IPS DF 19.7 (cell line): ENCODE measurements around the gene EXOC4.

Experiments used
- DNase-seq: peaks from one replicate; pipeline ENCODE4 v3.0.0-alpha.2; 2013; ENCODE audit warnings: low read depth, low spot score

Gene EXOC4

GRCh38 chr7:133702078-133702477, 449.2 kb downstream of the EXOC4 start:
- no peak for DNase-seq

DNA sequence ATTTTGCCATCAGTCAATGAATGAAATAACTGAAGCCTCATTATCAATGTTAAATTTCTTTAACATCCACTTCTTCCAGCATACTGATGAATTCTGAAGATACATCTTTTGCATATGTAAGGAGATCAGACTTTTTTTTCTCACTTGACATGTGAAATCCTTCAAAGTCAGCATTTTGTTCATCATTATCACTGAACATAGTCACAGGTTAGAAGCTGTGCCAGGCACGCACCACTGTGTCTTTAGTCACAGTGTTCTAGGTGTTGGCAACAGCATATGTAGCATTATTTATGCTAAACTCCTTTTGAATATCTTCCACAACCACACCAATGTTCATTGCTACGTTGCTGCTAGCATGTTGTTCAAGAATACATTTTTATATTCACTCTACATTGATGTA, 450.1 kb downstream of the EXOC4 start:
- no peak for DNase-seq

- no peak for DNase-seq
These were observed 450.7 kb downstream of the EXOC4 start for GRCh38 chr7:133703547-133703946.

GRCh38 chr7:133704453-133704852, 451.6 kb downstream of the EXOC4 start:
- DNase-seq = no peak

GRCh38 chr7:133705596-133705995, 452.7 kb downstream of the EXOC4 start:
- no peak for DNase-seq

DNA sequence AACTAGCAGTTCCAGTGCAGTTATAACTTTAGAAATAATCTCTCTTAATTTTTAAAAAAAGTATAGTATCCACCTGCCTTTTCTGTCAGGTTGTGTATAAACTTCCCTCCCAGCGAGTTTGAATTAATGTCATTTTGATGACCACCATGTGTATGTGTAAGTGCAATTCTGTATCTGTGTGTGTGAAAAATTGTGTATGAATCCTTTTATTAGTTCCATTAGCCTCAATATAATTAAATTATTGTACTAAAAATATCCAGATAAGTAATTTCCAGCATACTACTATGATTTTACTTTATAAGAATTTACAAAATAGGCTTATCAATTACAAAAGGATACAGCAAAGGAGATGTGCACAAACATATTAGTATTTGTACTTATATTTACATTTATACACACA, 453.1 kb downstream of the EXOC4 start:
- DNase-seq = no peak

- no peak for DNase-seq
These were observed 456.4 kb downstream of the EXOC4 start for GRCh38 chr7:133709036-133709880.

DNA sequence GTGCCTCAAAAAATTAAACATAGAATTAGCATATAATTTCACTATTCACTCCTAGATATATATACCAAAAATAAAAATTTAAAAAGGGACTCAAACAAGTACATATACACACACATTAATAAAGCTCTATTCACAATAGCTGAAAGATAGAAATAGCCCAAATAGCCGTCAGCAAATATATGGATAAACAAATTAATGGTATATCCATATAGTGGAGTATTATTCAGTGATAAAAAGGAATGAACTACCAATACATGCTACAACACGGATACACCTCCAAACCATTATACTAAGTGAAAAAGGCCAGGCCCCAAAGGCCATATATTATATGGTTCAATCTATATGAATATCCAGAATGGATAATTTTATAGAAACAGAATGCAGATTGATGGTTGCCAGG, 459.7 kb downstream of the EXOC4 start:
- no peak for DNase-seq

DNA sequence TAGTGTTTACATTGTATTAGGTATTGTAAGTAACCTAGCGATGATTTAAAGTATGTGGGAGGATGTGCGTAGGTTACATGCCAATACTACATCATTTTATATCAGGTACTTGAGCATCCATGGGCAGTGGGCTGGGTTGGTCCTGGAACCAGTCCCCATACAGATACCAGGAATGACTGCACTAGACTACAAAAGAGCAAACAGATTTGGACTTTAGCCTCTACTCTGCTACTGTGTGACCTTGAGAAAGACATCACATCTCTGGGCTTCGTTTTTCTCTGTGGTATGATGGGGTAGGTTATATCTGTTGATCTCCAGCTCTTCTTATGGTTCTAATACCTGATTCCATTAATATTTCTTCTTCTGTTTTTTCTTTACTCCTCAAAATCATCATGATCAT, 461.8 kb downstream of the EXOC4 start:
- no peak for DNase-seq

- DNase-seq = no peak
These were observed 465.3 kb downstream of the EXOC4 start for GRCh38 chr7:133718131-133718530.

GRCh38 chr7:133723044-133723443, 470.2 kb downstream of the EXOC4 start:
- no peak for DNase-seq

DNA sequence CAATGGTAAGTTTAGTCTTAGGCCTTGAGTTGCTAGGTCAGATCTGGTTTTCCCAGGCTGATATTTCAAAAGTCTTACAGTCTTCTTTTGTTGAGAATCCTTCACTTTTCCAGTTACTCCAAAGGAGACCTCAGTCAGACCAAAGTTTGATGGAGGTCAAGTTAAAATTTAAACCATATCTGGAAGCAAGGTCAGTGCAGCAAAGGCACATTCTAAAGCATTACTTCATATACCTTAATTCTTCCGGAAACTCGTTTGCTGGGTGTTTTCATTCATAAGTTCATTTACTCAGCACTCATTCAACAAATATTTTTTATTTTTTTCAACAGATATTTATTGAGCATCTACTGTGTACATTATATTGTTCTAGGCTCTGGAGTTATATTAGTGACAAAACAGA, 471.3 kb downstream of the EXOC4 start:
- DNase-seq = no peak

DNA sequence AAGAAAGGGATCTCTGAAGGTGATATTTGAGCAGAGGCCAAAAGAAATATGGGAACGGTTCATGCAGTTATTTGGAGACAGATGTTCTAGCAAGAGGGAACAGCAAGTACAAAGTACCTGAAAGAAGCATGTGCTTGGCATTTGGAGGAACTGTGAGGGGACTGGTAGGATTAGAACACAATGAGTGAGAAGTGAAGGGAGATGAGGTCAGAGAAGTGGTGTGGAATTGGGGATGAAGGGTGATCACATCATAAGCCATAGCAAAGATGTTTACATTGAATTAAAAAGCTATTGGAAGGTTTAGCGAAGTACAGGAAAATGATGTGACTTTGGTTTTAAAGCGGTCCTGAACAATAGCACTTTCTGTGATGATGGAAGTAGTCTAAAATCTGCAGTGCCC, 471.8 kb downstream of the EXOC4 start:
- no peak for DNase-seq

DNA sequence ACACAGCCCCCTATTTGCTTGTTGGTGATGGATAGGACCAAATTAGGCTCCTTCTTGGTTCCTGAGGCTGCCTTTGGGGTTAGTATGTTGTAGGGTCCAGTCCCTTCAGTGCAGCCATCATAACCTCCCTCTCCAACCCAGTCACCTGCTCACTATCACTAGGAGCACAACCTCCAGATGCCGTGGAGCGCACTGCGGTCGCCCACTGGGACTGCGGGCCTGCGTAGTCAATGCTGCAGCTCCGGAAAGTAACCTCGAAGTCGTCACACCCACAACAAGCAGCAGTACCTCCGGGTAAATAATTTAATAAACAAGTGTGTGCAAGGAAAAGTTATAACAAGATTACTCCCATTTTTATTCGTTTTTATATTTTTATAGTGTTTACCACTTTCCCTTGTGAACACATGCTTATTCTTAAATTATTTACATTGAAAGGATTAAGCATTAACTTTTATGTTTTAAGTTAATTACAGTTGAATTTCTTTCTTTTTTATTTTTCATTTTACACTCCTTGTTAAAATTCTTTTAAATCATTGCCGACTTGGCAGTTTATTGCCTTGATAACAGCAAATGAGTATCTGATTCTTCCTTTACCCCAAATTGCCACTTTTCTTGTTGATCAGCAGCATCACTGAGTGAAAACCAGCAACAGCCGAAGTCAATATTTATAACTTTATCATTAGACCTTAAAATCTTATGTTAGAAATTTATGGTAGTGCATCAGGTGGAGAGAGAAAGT, 474.8 kb downstream of the EXOC4 start:
- DNase-seq = no peak

DNA sequence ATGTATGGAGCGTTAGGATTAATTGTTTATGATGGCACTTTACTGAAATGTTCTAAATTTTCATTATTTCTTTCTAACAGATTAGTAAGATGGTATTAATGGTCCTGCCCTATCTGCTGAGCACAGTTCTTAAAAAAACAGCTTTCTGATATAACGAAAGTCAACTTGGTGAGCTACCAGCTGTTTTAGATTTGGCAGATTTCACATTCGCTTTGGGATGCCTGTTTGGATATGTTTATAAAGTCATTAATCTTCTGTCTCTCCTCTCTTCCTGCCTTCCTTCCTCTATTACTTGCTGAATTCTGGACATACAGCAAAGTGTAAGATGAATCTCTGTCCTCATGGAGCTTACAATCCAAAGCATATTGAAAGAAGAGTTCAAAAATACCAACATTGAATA, 477.5 kb downstream of the EXOC4 start:
- no peak for DNase-seq

DNA sequence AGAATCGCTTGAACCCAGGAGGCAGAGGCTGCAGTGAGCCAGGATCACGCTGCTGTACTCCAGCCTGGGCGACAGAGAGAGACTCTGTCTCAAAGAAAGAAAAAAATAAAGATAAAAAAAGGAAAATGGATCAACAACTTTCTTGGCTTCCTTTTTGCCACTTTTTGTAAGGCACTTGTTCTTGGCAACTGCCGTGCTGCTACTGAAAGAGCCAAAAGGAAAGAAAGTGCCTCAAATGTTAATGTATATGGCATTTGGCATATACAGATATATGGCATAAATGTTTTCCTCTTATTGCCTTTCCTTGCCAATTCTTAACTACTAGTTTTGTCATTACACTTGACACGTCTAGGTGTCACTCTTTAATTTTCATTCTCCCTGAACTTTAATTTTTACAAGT, 480.5 kb downstream of the EXOC4 start:
- no peak for DNase-seq

DNA sequence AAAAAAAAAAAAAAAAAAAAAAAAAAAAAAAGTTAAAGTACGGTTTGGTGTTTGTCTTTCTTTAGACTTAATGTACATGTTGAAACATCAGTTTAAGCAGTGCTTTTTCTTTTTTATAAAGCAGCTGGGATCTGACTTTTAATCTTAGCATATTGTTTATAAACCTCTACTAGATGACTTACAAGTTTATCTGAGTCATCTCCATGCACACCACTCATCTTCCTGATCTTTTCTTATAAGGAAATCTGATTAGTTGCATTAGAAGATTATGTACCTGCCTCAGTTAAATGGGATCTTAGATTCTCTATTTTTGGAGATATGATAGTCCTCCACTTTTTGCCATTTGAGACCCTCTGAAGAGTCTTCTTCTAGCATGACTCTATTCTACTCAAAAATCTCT, 482.3 kb downstream of the EXOC4 start:
- no peak for DNase-seq

DNA sequence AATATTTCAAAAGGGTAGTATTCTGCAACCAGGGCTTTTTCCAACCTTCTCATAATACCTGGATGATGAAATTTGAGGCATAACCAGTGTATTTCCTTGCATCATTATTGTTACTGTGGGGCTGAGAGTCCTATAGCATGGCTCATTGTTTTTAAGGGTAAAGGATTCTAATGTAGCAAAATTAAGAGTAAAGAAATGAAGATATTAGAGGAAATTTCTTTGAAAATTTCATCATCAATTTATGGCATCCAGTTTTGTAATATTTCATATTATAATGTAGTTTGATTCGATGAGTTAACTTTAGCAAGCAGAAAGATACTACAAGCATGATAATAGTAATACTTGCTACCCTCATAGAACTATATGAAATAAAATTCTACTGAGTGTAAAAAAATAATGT, 486.9 kb downstream of the EXOC4 start:
- no peak for DNase-seq

DNA sequence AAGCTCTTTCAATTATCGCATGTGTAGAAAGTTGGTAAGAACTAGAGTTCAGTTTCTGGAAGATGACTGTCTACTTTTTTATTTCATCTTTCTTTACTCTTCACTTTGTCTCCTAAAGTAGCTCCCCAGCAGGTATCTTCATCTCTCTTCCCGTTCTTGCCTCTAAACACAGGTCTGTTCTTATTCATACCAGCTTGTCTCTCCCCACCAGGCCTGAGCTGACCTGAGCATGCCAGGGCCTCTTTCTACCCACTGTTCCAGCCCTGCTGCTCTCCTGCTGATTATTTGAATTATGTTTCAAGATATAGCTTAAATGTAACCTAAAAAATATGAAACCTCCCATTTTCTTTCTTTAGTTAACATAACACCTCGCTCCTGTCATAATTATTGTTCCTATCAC, 488.2 kb downstream of the EXOC4 start:
- DNase-seq = no peak

DNA sequence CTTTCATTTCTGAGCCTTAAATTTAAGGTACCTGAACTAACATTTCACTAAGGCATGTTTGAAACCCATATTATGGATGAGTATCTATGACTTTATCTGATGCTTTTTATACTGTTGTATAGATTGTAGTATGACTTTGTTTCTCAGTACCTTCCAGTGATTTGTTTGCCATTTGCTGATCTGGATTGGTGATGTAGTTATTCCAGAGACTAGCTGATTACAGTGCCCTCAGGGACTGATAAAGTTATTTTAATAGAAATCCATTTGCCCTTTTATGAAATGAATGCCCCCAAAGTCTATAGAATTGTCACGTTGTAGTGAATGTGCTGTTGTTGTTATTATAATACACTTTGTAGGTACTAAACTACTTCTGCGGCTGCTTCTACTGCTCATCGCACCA, 488.8 kb downstream of the EXOC4 start:
- no peak for DNase-seq

GRCh38 chr7:133742709-133743538, 490.0 kb downstream of the EXOC4 start:
- no peak for DNase-seq

GRCh38 chr7:133744451-133744850, 491.6 kb downstream of the EXOC4 start:
- DNase-seq = no peak
